ENCODE measurements around the gene TMCO6.

- TF ChIP-seq CTCF (IDR thresholded peaks at IDR 0.05) (no peak), POLR2A (IDR thresholded peaks at IDR 0.05) (peak; percentile 78)
Observed at GRCh38 chr5:140690941-140691924, 52.0 kb downstream of the TMCO6 start, which contains the start of the genes HARS1 and HARS2.
